H1 (cell line): ENCODE data around the gene LPP.

Experiments
- BCL11A ChIP-seq, 2 experiments: IDR thresholded peaks; one replicate each; pipeline ENCODE4 v1.6.1; 2011; ENCODE audit warnings: low read depth in 2 of 2, low read length in 2 of 2, mild to moderate bottlenecking in 2 of 2
- CHD2 ChIP-seq: IDR thresholded peaks from 2 replicates; pipeline ENCODE4 v1.6.1; 2012; ENCODE audit warnings: low read length, improper control_type of control experiment
- CREB1 ChIP-seq: IDR thresholded peaks from 2 replicates; pipeline ENCODE4 v1.6.1; 2012; ENCODE audit warnings: inconsistent platforms
- CTCF ChIP-seq, 3 experiments: IDR thresholded peaks; 1 replicate in 2 of 3; 2 replicates in 1 of 3; pipeline versions ENCODE4 v1.5.1 to v1.6.1; 2011; ENCODE audit warnings: low read length in 3 of 3, mild to moderate bottlenecking in 3 of 3, inconsistent platforms in 2 of 3, low read depth in 1 of 3, moderate library complexity in 1 of 3; ENCODE audit not compliant: insufficient read depth in 1 of 3; ENCODE audit errors: control extremely low read depth in 1 of 3
- EZH2 ChIP-seq: fragments of 200-600 bp; sonication (generic); IDR thresholded peaks from 2 replicates; pipeline ENCODE4 v1.7.1; 2012; ENCODE audit warnings: low read depth, mild to moderate bottlenecking, moderate library complexity, low read length, inconsistent platforms; ENCODE audit not compliant: severe bottlenecking
- FOSL1 ChIP-seq: IDR thresholded peaks from 2 replicates; pipeline ENCODE4 v1.6.1; 2011; ENCODE audit warnings: mild to moderate bottlenecking, low read depth, low read length, moderate library complexity; ENCODE audit not compliant: insufficient read depth
- GABPA ChIP-seq: IDR thresholded peaks from 2 replicates; pipeline ENCODE4 v1.6.1; 2011; ENCODE audit warnings: mild to moderate bottlenecking, low read length, moderate library complexity, borderline replicate concordance; ENCODE audit not compliant: insufficient read depth
- HDAC2 ChIP-seq, 2 experiments: fragments of 300-600 bp in 1 of 2; sonication (generic) in 1 of 2; IDR thresholded peaks; 2 replicates each; pipeline ENCODE4 v1.6.1; 2011 to 2012; ENCODE audit warnings: low read depth in 2 of 2, low read length in 2 of 2, mild to moderate bottlenecking in 2 of 2, moderate library complexity in 2 of 2, borderline replicate concordance in 1 of 2, inconsistent platforms in 1 of 2
- JUND ChIP-seq: IDR thresholded peaks from 2 replicates; pipeline ENCODE4 v1.6.1; 2011; ENCODE audit warnings: mild to moderate bottlenecking, improper control_type of control experiment, low read length
- PHF8 ChIP-seq: fragments of 200-600 bp; sonication (generic); conservative IDR thresholded peaks from 2 replicates; pipeline ENCODE4 v1.7.1; 2012; ENCODE audit warnings: low read depth, mild to moderate bottlenecking, inconsistent platforms, low read length, moderate library complexity
- ZNF274 ChIP-seq: IDR thresholded peaks from 2 replicates; pipeline ENCODE4 v1.7.0; 2012; ENCODE audit warnings: low read length, borderline replicate concordance; ENCODE audit errors: extremely low read depth

GRCh38 chr3:188700501-188700900 is 546.5 kb downstream of the LPP start:
- no peak for TF ChIP-seq CTCF (IDR thresholded peaks at IDR 0.05; ENCODE audit: control extremely low read depth in 1 of 3, insufficient read depth in 1 of 3, low read depth in 1 of 3, low read length in 3 of 3)
- TF ChIP-seq ZNF274: no peak
- no peak for TF ChIP-seq HDAC2 (IDR thresholded peaks at IDR 0.05; ENCODE audit: borderline replicate concordance in 1 of 2, low read depth in 2 of 2, low read length in 2 of 2)
- TF ChIP-seq EZH2: no peak
- no peak for TF ChIP-seq FOSL1
- no peak for TF ChIP-seq CREB1
- TF ChIP-seq CHD2: no peak
- no peak for TF ChIP-seq JUND
- TF ChIP-seq PHF8: no peak
- no peak for TF ChIP-seq GABPA
- TF ChIP-seq BCL11A (IDR thresholded peaks at IDR 0.05; ENCODE audit: low read depth in 2 of 2, low read length in 2 of 2): no peak
